H54 (cell line): Measurements from ENCODE around the gene CCNA2.

Experiments
- DNase-seq: peaks from one replicate; pipeline ENCODE4 v3.0.0; 2011; ENCODE audit warnings: low spot score, mixed read lengths; ENCODE audit not compliant: insufficient read length
- FAIRE-seq: peaks from 3 replicates; lab custom pipeline; 2011; peaks lifted over from hg19 to GRCh38; lab: Jason Lieb, UNC
- POLR2A ChIP-seq: IDR thresholded peaks from 2 replicates; pipeline ENCODE4 v1.6.1; 2011; ENCODE audit warnings: low read depth, mild to moderate bottlenecking, low read length

The CCNA2 gene

DNA sequence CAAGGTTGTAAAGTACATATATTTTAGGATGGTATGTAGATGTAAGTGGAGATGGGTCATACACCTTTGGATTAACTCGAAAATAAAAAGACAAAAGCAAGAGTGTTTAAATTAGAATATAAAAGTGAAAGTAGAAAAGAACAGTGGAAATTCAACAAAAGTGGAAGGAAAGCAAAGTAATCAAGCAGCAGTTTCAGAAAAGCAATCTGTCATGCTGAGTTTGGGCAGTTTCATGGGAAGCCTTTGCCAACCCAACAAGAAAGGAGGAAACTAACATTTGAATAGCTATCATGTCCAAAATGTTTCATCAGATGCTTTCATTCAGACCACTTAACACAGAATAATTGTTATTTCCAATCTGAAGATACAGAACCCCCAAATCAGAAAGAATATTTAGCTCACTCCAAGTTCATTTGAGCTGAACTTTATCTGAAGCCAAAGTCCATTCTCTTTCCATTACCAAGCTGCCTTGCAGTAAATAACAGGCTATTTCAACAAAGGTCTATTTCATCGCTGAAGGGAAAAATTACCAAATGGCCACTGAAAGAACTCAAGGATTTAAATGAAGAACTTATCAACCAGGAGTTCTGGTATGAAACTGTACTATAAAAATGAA lies 24.4 kb downstream of the CCNA2 start:
- FAIRE-seq (no peak), DNase-seq (no peak)
- no peak for TF ChIP-seq POLR2A

- no peak for TF ChIP-seq POLR2A
- FAIRE-seq (no peak), DNase-seq (no peak)
These were observed 27.4 kb downstream of the CCNA2 start for GRCh38 chr4:121796283-121796682.

GRCh38 chr4:121794505-121795188 lies 29.0 kb downstream of the CCNA2 start:
- DNase-seq (no peak), FAIRE-seq (no peak)
- no peak for TF ChIP-seq POLR2A

DNA sequence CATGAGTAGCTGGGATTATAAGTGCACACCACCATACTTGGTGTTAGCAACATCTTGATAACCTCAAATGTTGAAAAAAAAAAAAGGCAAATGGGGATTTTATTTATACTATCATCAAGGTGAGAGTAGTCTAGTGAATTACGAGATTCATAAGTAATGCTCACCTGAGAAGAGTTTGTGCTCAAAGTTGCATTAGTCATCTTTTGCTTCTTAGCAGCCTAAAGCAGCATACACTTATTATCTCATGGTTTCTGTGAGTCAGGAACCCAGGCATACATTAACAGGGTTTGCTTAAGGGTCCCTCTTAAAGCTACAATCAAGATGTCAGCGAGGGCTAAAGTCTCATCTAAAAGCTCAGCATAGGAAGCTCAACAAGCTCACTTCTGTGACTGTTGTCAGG lies 30.7 kb downstream of the CCNA2 start:
- no peak for TF ChIP-seq POLR2A
- DNase-seq (no peak), FAIRE-seq (no peak)

DNA sequence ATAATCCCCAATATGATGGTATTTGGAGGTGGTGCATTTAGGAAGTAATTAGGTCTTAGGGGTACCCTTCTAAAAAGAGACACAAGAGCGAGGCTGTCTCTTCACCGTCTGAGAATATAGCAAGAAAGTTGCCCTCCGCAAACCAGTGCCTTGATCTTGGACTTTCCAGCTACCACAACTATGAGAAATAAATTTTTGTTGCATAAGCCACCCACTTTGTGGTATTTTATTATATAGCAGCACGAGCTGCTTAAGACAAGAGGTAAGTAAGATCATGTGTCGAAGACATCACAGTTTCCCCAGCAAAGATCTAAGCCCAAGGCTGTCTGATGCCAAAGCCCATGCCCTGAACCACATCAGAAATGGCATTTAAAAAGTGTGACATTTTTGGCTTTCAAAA lies 32.2 kb downstream of the CCNA2 start:
- no peak for FAIRE-seq
- TF ChIP-seq POLR2A = no peak
- DNase-seq = no peak

DNA sequence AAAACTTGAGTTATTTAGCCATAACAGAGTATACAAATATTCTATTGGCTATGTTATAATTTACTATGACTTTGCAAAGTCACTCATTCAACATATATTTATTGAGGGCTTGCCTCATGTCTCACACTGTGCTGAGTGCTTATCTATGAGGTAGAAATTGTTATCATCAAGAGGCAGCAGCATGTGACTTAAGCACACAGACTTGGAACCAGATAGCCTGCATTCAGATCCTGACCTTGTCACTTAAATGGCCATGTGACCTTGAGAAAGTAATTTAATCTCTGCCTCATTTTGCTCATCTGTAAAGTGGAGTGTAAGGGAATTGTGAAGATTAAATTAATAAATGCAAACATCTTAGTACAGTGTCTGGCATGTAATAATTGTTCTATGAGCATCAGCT lies 32.7 kb downstream of the CCNA2 start:
- no peak for FAIRE-seq
- TF ChIP-seq POLR2A = no peak
- no peak for DNase-seq

- no peak for DNase-seq
- no peak for FAIRE-seq
- TF ChIP-seq POLR2A = no peak
These were observed 33.5 kb downstream of the CCNA2 start for GRCh38 chr4:121789960-121790829.

DNA sequence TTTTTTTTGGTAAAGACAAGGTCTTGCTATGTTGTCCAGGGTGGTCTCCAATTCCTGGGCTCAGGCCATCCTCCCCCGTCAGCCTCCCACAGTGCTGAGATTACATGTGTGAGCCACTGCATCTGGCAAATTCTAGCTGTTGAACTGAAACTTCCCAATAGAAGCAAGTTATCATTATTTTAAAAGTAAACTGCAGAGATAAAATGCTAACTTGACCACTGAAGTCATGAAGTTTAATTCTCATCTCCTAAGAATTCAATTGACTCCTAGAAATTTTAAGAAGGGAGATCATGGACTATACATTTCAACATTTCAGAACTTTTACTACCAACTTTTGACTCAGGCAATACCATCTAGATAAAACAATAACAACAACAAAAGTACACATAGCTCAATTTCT lies 34.2 kb downstream of the CCNA2 start:
- TF ChIP-seq POLR2A = no peak
- FAIRE-seq = no peak
- no peak for DNase-seq

GRCh38 chr4:121788896-121789295 lies 34.8 kb downstream of the CCNA2 start:
- no peak for TF ChIP-seq POLR2A
- no peak for FAIRE-seq
- no peak for DNase-seq

GRCh38 chr4:121786221-121786620 lies 37.5 kb downstream of the CCNA2 start:
- no peak for FAIRE-seq
- TF ChIP-seq POLR2A = no peak

DNA sequence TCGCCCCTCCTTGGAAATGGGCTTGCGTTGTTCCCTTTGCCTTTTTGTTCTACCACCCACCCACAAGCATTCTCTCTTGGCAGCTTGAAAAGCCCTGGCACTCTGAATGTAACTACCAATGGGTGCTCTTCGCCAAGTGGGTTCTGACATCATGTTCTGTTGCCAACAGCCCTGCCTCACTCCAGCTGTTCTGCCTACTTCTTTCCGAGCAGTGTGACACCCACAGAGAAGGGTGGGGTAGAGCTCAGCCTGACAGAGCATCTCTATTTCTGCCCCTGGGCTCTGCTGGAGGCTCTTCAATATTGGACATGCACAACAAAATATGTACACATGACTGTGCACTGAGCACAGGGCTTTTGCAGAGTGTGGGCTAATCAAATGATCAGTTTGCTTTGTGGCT lies 38.2 kb downstream of the CCNA2 start:
- DNase-seq = no peak
- TF ChIP-seq POLR2A = no peak
- no peak for FAIRE-seq

More at GRCh38 chr4:121786221-121786620, 37.5 kb downstream of the CCNA2 start:
- no peak for DNase-seq

DNA sequence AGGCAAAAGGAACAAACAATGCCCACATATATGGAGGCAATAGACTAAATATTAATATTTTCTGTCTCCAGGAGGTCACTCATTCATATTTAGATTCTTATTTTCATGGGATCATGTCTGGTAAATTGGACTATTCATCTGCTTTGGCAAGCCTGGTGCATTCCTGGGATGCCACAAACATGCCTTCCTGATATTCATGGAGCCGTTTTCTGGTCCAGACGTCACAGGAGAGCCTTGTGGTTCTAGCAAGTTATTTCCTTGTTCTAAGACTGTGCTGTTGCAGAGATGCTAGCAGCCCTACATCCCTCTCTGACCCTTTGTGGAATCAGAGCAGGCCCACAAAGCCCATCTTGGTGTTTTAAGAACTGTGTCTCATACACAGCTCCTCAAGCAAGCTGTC lies 38.7 kb downstream of the CCNA2 start:
- FAIRE-seq (peak; percentile 89), DNase-seq (peak; percentile 16)
- TF ChIP-seq POLR2A = no peak

- DNase-seq (no peak), FAIRE-seq (no peak)
- TF ChIP-seq POLR2A = no peak
These were observed 39.3 kb downstream of the CCNA2 start for GRCh38 chr4:121784401-121784800.

GRCh38 chr4:121783210-121783609 lies 40.5 kb downstream of the CCNA2 start:
- DNase-seq (no peak), FAIRE-seq (no peak)
- TF ChIP-seq POLR2A = no peak
